HL-60 (cell line): ENCODE results near the gene SORCS2.

Source experiments
- GABPA ChIP-seq: IDR thresholded peaks from 2 replicates; pipeline ENCODE4 v1.6.1; 2012; ENCODE audit warnings: low read depth
- POLR2AphosphoS5 ChIP-seq: IDR thresholded peaks from 2 replicates; pipeline ENCODE4 v1.6.1; 2012; ENCODE audit warnings: low read depth
- SPI1 ChIP-seq: IDR thresholded peaks from 2 replicates; pipeline ENCODE4 v1.6.1; 2012; ENCODE audit warnings: low read depth, mild to moderate bottlenecking, borderline replicate concordance
- TF ChIP-seq, protein P1 (sequence below): IDR thresholded peaks from one replicate; pipeline ENCODE4 v1.5.1; 2011; ENCODE audit warnings: low read length, control low read depth, inconsistent platforms; ENCODE audit not compliant: insufficient read depth
- TF ChIP-seq, protein P2 (sequence below): IDR thresholded peaks from 2 replicates; pipeline ENCODE4 v1.6.1; 2012; ENCODE audit warnings: low read depth; ENCODE audit not compliant: insufficient replicate concordance

DNA sequence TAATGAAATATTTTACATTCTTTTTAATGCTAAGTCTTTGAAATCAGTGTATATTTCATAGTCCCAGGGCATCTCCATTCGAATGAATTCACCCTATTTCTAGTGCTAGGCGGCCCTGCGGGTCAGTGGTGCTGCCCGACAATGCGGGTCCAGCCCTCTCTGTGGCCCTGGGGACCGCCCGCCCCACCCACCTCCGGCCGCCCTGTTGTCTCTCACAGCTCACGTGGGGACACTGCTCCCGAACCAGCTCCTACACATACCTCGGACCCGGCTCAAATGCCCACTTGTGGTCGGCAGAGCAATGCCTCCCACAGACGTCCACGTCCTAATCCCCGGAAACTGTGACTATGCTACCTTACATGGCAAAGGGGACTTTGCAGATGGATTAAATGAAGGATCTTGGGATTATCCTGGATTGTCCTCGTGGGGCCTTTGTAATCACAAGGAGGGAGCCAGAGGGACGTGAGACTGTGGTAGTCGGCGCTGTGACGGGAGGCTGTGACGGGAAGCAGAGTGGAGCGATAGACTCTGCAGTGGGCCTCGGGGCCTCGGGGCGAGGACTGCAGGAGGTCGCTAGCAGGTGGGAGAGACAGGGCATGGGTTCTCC, 334.7 kb downstream of the SORCS2 start:
- TF ChIP-seq, protein P1, sequence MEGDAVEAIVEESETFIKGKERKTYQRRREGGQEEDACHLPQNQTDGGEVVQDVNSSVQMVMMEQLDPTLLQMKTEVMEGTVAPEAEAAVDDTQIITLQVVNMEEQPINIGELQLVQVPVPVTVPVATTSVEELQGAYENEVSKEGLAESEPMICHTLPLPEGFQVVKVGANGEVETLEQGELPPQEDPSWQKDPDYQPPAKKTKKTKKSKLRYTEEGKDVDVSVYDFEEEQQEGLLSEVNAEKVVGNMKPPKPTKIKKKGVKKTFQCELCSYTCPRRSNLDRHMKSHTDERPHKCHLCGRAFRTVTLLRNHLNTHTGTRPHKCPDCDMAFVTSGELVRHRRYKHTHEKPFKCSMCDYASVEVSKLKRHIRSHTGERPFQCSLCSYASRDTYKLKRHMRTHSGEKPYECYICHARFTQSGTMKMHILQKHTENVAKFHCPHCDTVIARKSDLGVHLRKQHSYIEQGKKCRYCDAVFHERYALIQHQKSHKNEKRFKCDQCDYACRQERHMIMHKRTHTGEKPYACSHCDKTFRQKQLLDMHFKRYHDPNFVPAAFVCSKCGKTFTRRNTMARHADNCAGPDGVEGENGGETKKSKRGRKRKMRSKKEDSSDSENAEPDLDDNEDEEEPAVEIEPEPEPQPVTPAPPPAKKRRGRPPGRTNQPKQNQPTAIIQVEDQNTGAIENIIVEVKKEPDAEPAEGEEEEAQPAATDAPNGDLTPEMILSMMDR = no peak
- TF ChIP-seq, protein P2, sequence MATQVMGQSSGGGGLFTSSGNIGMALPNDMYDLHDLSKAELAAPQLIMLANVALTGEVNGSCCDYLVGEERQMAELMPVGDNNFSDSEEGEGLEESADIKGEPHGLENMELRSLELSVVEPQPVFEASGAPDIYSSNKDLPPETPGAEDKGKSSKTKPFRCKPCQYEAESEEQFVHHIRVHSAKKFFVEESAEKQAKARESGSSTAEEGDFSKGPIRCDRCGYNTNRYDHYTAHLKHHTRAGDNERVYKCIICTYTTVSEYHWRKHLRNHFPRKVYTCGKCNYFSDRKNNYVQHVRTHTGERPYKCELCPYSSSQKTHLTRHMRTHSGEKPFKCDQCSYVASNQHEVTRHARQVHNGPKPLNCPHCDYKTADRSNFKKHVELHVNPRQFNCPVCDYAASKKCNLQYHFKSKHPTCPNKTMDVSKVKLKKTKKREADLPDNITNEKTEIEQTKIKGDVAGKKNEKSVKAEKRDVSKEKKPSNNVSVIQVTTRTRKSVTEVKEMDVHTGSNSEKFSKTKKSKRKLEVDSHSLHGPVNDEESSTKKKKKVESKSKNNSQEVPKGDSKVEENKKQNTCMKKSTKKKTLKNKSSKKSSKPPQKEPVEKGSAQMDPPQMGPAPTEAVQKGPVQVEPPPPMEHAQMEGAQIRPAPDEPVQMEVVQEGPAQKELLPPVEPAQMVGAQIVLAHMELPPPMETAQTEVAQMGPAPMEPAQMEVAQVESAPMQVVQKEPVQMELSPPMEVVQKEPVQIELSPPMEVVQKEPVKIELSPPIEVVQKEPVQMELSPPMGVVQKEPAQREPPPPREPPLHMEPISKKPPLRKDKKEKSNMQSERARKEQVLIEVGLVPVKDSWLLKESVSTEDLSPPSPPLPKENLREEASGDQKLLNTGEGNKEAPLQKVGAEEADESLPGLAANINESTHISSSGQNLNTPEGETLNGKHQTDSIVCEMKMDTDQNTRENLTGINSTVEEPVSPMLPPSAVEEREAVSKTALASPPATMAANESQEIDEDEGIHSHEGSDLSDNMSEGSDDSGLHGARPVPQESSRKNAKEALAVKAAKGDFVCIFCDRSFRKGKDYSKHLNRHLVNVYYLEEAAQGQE = no peak
- TF ChIP-seq POLR2AphosphoS5 (no peak), SPI1 (no peak), GABPA (no peak)
